ENCODE results near the gene ADGRB3. TPM values are rescaled to one million over a fixed set of nuclear protein-coding genes. Genes with fewer than 3 reads are reported as not detected.

Gene ADGRB3
- total RNA-seq, 1 donor from 2014 or later, result 6.7 TPM

DNA sequence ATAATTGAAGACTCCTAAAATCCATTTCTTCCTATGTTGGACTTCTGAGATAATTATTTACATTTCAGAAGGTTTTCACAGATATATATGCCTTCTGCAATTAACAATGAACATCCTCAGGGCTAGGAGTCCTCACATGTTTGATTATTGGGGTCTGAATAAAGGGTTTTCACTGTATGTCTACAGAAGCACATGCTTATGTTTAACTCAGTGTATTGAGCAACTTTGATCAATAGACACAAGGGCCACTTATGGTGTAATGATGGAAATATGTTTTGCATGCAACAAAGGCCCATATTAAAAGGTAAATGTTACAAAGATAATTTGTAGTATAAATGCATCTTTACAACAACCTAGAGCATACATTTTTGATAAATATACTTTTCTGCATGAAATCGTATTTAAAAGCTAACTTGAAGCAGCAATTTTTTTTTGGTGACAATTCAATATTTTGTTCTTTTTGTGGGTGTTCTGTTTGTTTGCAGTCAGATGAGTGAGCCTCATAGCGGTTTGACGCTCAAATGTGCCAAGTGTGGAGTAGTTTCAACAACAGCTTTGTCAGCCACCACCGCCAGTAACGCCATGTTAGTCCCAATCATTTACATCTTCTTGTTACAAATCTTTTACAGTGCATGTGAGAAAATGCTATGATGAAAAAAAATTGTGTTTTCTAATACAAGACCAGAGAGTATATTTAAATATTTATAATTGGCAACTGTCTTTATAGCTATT lies 703.5 kb downstream of the ADGRB3 start:
- no peak for DNase-seq (ENCODE audit: low spot score)

DNA sequence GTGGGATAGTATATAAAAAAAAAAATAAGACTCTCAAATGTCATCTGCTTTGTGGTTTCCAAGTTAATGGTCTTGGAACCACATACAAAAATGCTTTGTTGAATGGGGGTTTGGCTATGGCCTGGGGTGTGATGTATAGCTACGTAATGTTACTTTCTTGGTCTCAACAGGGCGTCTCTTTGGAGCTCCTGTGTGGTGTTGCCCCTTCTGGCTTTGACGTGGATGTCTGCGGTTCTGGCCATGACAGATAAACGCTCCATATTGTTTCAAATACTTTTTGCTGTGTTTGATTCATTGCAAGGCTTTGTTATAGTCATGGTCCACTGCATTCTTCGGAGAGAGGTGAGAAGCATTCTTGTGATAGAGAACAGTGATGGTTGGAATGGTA lies 704.1 kb downstream of the ADGRB3 start:
- DNase-seq (ENCODE audit: low spot score), result no peak

DNA sequence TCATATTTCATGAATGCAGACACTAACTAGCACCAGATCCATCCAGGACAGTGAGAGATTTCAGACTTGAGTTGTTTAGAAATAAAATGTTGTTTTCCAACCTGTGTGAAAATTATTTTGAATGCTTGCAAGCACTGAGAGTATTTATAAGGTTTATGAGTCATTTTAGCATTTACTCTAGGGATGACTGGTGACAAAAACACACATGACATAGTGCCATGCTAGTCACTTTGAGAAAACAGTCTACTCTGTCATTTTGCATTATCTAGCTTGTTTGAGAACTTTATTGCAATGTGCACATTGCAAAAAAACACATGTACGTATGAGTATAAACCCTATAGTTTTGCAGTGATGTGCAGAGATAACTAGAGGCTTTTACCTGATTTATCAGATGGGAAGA lies 705.1 kb downstream of the ADGRB3 start:
- no peak for DNase-seq (ENCODE audit: low spot score)

DNA sequence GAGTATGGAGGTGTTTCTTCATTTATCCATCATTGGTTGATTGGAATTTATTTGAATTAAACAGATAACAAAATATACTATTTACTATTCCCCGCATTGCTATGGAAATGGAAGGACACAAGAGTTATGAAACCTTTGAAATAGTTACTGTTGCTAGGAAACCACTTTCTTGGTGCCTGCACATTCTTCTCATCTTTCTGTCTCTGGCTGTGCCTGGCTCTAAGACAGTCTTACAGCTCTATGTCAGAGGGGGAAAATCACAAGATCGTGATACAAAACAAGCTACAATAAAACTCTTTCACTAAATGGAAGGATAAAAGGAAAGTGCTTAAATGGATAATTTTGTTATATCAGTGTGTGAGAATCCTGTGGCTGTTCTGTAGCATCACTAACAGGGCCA lies 708.8 kb downstream of the ADGRB3 start:
- no peak for DNase-seq (ENCODE audit: low spot score)

DNA sequence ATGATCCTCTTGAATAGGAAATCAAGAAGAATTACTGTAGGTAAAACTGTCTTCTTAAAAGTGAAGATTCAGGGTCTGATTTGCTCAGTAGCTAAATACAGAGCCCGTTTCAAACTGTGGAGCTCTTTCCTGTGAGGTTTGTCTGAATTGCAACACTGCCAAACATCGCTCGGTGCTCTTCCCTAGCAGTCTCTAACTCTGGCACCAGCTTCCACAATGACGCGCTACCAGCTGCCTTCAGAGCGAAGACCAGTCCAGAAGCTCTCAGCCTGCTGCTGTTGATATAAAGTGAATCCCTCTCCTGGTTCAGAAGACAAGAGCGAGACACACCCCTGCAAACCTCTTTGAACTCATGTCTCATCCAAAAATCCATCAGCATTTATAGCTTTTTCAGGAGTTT lies 714.7 kb downstream of the ADGRB3 start:
- peak; percentile 44 for DNase-seq (ENCODE audit: low spot score)

DNA sequence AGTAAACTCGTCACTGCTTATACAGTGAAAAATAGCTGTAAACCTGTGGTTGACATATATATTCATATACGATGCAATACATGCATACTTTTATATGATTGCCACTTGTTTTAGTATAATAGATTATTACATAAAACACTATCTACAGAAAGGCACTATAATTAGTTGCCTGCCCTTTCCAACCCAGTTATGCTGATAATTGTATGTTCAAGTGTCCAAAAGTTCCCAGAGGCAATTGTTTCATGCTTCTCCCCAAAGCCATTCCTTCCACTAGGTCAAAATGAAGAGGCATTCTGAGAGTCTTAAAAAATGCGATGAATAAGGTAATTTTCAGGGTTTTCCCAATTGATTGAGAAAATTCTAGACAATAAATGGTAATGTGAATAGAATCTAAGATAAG lies 727.1 kb downstream of the ADGRB3 start:
- DNase-seq (ENCODE audit: low spot score), result no peak

DNA sequence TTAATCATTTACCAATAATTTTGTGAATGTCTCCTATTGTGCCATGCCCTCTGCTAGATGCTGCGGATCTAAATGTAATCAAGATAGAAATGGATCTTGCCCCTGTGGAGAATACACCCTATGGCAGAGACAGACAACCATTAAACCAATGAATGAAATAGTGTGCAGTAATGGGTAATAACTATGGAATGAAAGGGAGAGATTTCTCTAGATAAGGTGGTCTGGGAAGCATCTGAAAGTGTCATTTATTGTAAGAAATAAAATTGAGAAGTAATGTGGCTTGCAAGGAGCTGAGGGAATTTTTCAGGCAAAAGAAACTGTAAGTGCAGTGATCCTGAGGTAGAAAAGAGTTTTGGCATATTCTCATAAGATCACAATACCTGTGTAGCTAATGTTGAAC lies 731.7 kb downstream of the ADGRB3 start:
- no peak for DNase-seq (ENCODE audit: low spot score)

DNA sequence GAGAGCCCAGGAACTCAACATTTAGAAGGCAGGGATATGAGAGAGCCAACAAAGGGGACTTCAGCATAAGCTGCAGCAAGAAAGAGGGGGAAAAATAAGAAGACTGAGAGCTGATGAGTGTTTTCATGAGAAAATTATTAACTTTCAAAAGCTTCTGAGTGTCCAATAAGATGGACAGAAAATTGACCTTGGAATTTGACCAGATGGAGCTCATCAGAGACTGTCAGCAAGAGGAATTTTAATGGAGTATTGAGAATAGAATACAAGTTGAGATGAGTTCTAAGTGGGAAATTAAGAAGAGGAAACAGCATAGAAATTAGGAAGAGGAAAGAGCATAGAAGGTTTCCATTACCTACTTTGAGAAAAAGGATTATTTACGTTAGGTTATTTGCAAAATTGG lies 733.5 kb downstream of the ADGRB3 start:
- no peak for DNase-seq (ENCODE audit: low spot score)

DNA sequence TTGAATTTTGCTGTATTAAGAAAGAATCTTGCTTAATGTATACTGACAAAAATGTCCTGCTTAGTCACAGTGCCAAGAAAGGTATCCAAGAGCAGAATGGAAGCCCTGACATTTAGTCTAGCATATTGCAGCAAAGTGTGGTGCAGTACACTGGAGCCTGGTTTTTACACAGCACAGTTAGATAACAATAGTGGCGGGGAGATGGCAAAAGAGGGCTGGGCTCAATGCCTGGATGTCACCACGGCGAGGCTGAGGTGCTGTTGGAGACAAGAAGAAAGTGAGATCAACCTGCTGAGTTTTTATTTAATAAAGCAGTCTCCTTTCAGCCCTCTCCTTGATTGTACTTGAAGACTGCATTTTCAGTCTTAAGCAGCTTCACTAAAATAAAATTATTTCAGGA lies 735.7 kb downstream of the ADGRB3 start:
- no peak for DNase-seq (ENCODE audit: low spot score)

DNA sequence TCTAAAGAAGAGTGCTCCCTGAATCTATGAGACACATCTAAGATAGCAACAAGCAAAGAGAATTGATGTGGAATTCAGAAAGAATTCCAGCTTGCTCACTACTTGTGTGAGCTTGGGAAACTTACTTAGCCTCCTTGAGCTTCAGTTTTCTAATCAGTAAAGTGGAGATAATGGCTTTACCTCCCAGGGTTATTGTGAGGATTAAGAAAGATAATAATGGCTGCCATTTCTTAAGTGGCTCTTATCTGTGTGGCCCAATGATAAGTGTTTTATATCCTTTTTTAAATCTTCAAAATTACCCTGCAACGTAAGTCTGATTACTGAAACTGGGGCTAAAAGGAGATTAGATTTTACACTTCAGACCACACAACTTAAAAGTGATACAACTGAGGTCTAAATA lies 743.2 kb downstream of the ADGRB3 start:
- DNase-seq (ENCODE audit: low spot score), result no peak

DNA sequence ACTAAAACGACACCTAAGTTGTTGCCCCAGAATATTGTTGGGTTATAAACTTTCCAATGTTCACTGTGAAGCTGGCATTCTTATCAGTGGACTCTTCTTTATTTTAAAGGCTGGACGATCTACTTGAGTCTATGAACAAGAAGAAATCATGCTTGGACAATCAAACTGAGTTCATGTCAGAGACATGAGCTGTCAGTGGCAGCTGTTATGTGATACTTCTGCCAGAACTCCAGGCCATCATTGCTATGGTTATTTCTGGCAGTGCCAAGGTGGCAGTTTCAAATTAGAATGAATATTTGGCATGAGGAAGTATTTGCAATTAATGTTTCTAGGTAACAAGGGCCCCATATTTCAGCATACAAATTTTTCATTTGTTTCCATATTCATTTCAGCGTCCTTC lies 744.4 kb downstream of the ADGRB3 start:
- DNase-seq (ENCODE audit: low spot score), result no peak

DNA sequence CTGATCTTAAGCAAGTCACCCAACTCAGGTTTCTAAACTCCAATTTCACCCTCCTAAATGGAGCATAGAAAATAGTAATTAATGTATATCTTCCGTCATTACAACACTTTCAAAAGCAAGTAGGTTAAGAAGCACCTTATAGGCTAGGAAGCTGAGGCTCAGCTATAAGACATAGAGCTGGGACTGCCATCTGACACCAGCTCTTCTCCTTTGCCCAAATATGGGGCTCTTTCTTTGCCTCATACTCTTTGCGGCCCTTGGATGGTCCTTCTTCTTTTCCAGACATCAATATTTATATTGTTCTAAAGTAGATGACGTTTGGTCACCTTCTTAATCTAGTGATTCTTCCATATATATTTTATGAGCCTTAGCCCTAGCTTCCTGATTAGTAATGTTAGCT lies 748.5 kb downstream of the ADGRB3 start:
- no peak for DNase-seq (ENCODE audit: low spot score)

DNA sequence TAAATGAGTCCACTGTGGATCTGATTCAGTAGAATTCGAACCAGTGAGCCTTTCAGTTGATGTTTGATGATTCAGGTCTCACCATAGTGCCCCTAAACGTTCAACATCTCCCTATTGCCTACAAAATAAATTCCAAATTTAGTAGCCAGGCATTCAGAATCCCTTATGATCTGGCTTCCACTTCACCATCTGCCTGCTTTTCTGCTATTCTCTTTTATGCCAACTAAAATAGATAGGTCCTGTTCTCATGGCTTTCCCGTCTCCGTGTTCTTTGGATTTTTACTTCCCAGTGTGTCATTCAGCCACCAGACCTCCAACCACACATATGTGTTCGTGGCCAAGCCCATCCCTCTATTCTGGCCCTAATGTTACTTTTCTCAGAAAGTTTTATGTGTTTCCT lies 751.3 kb downstream of the ADGRB3 start:
- no peak for DNase-seq (ENCODE audit: low spot score)

DNA sequence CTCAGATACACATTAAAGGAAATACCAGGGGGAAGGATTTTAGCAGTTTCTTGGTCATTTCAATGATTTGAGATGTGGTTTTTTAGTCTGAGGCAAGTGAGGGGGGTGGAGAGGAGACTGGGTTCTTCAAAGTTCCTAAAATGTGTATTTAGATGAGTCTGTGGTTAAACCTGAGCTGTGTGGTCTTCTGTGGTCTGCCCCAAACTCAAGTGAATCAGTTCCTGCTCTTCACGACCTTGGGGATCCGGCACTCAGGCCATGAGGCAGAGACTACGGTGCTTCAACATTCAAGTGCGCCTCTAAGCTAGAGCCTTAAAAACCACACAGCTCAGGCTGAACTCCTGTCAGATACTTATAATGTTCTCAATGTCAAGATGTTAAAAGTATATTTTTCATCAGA lies 755.0 kb downstream of the ADGRB3 start:
- no peak for DNase-seq (ENCODE audit: low spot score)

DNA sequence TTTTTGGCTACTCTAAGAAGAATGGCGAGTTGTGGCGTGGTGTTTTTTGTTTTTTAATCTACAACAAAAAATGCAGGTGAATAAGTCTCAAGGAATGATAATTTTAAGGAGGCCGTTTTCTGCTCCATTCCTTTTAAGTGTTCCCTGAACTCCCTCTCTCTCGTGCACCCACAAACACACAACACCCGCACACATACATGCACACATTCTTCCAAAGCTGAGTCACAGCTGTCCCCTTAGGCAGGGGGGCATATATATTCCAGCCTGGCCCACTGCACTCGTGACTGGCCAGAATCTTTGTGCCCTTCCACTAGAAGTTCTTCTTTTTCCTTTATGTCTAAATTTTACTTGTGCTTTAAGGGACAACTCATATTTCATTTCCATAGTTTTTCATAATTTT lies 756.0 kb downstream of the ADGRB3 start:
- no peak for DNase-seq (ENCODE audit: low spot score)

DNA sequence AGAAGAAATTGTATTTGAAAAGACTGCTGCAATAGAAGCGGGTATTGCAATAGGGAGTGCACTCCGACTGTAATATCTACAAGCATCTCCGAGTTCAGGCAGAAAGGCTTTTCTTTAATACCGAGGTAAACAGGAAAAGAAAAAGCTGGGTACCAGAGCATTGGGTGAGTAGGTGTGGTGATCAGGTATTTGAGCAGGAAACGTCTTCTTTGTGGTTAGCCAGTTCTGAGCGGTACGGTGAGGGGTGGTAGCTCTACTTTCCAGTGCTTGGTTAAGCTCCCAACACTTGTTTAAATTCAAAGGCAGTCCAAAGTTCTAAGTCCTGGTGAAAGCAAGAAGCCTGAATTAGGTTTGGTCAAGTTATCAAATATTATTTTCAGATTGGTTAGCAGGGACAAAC lies 757.7 kb downstream of the ADGRB3 start:
- DNase-seq (ENCODE audit: low spot score), result no peak

DNA sequence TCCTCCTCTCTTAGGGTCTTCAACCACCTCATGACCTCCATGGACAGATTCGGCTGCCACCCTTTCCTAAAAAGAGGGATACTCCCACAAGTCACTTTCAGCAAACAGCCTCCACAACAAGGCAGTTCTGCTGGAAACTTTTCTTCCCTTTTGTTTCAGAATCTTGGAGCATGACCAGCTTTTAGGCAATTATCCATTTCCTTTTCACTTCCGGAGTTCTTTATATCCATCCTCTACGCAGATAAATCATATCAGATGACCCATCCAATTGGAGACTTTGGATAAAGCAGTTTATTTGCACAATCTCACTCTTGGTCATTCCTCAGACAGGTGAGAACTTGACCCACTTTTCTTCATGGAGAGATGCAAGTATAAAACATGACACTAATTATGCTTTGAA lies 763.2 kb downstream of the ADGRB3 start:
- no peak for DNase-seq (ENCODE audit: low spot score)

DNA sequence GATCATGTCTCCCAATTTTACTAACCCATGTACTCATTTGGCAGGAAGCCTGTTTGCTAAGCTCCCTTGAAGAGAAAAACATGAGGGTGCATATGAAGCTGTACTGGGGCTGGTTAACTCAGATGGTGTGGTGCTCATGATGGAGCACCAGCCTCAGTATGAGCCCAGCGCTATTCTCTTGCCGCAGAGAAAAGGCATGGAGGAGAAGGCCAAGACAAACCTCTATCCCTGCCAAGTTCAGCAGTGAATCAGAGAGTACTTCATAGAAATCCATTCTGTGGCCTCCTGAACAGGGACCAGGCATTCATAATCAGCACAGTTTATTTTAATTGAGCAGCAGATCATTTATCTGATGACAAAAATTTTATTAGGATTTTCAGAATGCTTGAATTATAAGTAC lies 763.6 kb downstream of the ADGRB3 start:
- DNase-seq (ENCODE audit: low spot score), result peak; percentile 43

DNA sequence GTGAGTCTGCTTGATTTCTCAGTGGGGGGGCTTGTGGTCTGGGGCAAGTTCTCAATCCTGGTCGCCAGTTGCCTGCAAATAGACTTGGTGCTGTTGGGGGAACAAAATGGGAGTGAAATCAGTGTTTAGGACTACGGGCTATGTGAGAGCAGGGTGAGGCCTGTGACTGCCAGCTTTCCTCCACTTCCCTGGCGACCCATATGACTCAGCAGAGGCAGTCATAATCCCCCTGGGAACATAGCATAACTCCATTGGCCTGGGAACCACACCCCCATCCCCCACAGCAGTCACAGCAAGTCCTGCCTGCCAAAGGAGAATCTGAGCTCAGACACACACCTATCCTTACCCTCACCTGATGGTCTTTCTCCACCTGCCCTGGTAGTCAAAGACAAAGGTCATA lies 773.8 kb downstream of the ADGRB3 start:
- no peak for DNase-seq (ENCODE audit: low spot score)

DNA sequence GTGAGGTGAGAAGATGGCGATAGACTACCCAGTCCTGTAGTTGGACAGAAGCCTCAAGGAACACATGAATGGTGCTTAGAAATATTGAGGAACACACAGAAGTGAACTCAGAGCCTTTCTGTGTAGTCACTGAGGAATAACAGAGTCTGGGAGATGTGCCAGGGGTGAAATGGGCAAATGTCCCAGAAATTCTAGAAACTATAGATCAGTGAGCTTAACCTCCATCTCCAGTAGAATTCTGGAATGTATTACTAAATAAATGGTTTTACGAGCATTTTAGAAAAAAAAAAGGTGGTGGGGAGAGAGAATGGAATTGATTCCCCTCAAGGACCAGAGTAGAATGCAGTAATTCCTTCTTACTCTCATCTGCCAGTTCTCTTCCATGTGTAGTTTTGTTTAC lies 781.7 kb downstream of the ADGRB3 start:
- no peak for DNase-seq (ENCODE audit: low spot score)

DNA sequence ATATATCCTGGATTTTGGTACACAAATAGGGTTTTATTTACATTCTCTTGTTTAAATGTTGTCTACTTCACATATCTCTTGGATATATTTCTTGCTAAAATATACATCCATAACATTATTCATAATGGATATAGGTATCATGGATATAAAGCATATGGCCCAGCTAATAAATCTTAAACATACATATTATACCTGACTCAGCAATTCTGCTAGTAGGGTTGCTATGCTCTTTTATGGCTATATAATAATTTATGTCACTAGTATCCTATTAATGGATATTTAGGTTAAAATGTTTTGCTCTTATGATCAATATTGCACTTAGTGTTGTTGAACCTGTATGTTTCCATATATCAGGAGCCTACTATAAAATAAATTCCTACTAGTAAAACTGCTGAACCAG lies 786.2 kb downstream of the ADGRB3 start:
- no peak for DNase-seq (ENCODE audit: low spot score)

DNA sequence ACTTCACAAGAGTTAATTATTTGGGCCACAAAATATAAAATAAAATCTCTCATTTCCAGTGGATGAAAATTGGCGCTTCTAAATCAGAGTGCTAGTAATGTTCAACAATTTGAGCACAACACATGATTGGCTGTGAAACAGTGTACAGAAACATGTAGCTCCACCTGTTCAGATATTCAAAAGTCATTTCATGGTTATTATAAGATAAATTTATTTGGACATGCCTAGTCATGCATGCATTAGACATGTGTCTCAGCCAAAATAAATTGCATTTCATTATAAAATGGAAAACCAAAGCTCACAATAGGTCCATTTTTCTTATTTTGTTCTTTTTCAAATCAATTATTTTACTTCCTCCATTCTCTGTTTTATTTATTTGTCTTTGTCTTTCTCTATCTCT lies 786.9 kb downstream of the ADGRB3 start:
- no peak for DNase-seq (ENCODE audit: low spot score)

DNA sequence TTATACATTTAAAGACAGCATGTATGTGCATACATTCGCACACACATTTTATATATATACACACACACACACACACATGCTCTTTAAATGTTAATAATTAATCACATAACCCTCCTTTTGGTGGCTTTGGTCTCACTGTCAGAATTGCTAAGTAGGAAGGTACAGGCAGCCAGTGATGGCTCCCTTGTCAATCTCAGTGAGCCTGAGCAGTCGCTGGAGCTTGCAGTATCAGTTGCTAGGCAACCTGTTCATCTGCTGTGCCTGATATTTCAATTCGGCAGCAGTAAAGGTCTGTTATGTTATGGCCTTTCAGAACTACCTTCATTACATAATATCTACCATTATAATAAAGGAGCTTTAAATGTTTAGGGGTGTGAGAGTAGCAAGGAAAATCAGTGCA lies 787.4 kb downstream of the ADGRB3 start:
- no peak for DNase-seq (ENCODE audit: low spot score)

DNA sequence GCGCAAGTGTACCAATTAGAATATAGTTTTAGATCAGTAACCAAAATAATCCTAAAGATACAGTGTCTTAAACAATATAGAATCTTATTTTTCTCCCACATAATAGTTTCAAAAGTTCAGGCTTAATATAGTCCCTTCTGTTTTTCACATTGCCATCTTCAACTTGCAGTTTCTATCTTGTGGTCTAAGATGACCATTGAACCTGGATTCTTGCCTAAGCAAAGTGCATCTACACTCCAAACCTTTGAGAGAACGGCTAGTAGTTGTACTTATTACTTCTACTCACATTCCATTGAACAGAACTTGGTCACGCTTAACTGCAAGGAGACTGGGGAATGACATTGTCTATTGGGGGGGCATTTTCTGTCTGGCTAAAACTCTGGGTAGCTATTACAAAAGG lies 788.7 kb downstream of the ADGRB3 start:
- DNase-seq (ENCODE audit: low spot score), result no peak

DNA sequence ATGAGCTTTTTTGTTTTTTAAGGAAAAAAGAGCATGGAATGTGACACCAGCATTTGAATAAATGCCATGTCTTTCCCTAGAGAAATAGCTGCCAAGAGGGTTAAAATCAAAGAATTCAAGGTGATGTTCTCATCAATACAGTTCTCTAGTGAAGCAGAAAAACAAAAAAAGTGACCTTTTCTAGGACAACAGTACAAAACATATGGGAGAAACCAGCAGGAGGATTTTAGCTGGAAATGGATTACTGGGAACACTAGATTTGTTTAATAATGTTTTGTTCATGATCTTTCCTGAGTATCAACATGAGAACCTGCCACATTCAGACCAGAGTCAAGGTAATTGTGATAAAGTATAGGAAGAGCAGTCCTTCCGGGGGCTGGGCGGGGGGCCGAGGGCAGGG lies 789.5 kb downstream of the ADGRB3 start:
- no peak for DNase-seq (ENCODE audit: low spot score)

Data from ureter (tissue), 1 donor.